NCI-H774 (cell line): ENCODE data around the gene ACVR2A.
A peak's percentile ranks its signal among the peaks of the same experiment; 100 is the strongest.

Experiments
- DNase-seq: peaks from one replicate; lab custom pipeline; 2025; lab: John Stamatoyannopoulos, UW

ACVR2A gene

GRCh38 chr2:147855316-147855715, 10.5 kb downstream of the ACVR2A start:
- no peak for DNase-seq

GRCh38 chr2:147855977-147856376, 11.1 kb downstream of the ACVR2A start:
- DNase-seq: no peak

GRCh38 chr2:147860009-147860408, 15.2 kb downstream of the ACVR2A start:
- no peak for DNase-seq

- DNase-seq: no peak
Observed at GRCh38 chr2:147862859-147863516, 18.2 kb downstream of the ACVR2A start.

GRCh38 chr2:147863835-147864234, 19.0 kb downstream of the ACVR2A start:
- DNase-seq: no peak

GRCh38 chr2:147865560-147865959, 20.7 kb downstream of the ACVR2A start:
- no peak for DNase-seq

- DNase-seq: no peak
Observed at GRCh38 chr2:147867050-147867449, 22.2 kb downstream of the ACVR2A start.

GRCh38 chr2:147869934-147870333, 25.1 kb downstream of the ACVR2A start:
- no peak for DNase-seq

GRCh38 chr2:147872967-147873366, 28.1 kb downstream of the ACVR2A start:
- DNase-seq: no peak

GRCh38 chr2:147873859-147874483, 29.1 kb downstream of the ACVR2A start:
- DNase-seq: no peak

GRCh38 chr2:147879846-147880245, 35.0 kb downstream of the ACVR2A start:
- DNase-seq: no peak

- no peak for DNase-seq
Observed at GRCh38 chr2:147882631-147883030, 37.8 kb downstream of the ACVR2A start.

- no peak for DNase-seq
Observed at GRCh38 chr2:147884830-147885229, 40.0 kb downstream of the ACVR2A start.

GRCh38 chr2:147886136-147886535, 41.3 kb downstream of the ACVR2A start:
- DNase-seq: no peak

- DNase-seq: no peak
Observed at GRCh38 chr2:147888680-147889079, 43.9 kb downstream of the ACVR2A start.

- no peak for DNase-seq
Observed at GRCh38 chr2:147904051-147904450, 59.2 kb downstream of the ACVR2A start.

GRCh38 chr2:147909178-147909577, 64.3 kb downstream of the ACVR2A start:
- DNase-seq: no peak

GRCh38 chr2:147910990-147911473, 66.2 kb downstream of the ACVR2A start:
- DNase-seq: peak; percentile 34

- no peak for DNase-seq
Observed at GRCh38 chr2:147913701-147914480, 69.1 kb downstream of the ACVR2A start.

- no peak for DNase-seq
Observed at GRCh38 chr2:147916067-147916466, 71.2 kb downstream of the ACVR2A start.

GRCh38 chr2:147916723-147917122, 71.9 kb downstream of the ACVR2A start:
- DNase-seq: no peak

- DNase-seq: no peak
Observed at GRCh38 chr2:147917161-147917560, 72.3 kb downstream of the ACVR2A start.

- DNase-seq: no peak
Observed at GRCh38 chr2:147923846-147924245, 79.0 kb downstream of the ACVR2A start.
